ENCODE results near the gene FAM50A.

The FAM50A gene

DNA sequence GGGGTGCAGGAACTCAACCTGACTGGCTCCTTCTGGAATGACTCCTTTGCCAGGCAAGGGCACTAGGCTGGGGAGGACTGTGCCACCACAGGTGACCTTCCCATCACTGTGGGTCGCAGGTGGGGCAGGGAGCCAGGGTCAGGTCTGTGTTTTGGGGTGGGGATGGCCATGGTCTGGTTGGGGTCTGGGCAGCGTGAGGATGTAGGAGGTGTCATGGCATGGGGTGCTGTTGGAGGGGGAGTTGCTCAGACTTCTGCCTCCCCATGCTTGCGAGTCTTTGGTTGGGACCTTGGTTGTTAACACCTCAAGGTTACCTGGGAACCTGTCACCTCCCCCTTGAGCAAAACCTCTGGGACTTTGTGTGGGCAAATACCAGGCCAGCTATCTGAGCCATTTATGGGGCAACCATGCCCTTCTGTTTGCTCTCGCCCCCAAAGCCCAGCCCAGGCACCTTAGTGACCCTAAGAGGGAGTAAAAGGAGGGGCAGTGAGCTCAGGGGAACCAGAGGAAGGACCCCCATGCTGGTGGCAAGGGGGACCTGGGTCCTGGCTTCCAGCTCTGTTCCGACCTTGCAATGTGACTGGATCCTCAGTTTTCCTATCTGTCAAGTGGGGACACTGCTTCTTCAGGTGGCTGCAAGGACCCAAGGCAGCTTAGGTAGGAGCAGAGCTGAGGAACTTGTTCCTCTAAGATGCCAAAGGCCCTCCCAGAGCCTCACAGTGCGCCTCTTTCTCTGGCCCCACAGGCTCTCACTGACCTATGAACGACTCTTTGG lies 9.4 kb upstream of the FAM50A start:
- TF ChIP-seq, protein P1, sequence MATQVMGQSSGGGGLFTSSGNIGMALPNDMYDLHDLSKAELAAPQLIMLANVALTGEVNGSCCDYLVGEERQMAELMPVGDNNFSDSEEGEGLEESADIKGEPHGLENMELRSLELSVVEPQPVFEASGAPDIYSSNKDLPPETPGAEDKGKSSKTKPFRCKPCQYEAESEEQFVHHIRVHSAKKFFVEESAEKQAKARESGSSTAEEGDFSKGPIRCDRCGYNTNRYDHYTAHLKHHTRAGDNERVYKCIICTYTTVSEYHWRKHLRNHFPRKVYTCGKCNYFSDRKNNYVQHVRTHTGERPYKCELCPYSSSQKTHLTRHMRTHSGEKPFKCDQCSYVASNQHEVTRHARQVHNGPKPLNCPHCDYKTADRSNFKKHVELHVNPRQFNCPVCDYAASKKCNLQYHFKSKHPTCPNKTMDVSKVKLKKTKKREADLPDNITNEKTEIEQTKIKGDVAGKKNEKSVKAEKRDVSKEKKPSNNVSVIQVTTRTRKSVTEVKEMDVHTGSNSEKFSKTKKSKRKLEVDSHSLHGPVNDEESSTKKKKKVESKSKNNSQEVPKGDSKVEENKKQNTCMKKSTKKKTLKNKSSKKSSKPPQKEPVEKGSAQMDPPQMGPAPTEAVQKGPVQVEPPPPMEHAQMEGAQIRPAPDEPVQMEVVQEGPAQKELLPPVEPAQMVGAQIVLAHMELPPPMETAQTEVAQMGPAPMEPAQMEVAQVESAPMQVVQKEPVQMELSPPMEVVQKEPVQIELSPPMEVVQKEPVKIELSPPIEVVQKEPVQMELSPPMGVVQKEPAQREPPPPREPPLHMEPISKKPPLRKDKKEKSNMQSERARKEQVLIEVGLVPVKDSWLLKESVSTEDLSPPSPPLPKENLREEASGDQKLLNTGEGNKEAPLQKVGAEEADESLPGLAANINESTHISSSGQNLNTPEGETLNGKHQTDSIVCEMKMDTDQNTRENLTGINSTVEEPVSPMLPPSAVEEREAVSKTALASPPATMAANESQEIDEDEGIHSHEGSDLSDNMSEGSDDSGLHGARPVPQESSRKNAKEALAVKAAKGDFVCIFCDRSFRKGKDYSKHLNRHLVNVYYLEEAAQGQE (IDR thresholded peaks at IDR 0.05; ENCODE audit: insufficient read depth in 1 of 2, low read depth in 2 of 2, low read length in 2 of 2) = no peak
- TF ChIP-seq POLR2AphosphoS5 (IDR thresholded peaks at IDR 0.05; ENCODE audit: low read depth, low read length) (no peak), TAF1 (IDR thresholded peaks at IDR 0.05; ENCODE audit: borderline replicate concordance, insufficient read depth, low read length) (no peak), SIN3A (IDR thresholded peaks at IDR 0.05; ENCODE audit: borderline replicate concordance, insufficient read depth, low read length) (no peak), FOXP2 (optimal IDR thresholded peaks at IDR 0.05; ENCODE audit: borderline replicate concordance, extremely low read depth, extremely low read length, insufficient read depth) (no peak)

DNA sequence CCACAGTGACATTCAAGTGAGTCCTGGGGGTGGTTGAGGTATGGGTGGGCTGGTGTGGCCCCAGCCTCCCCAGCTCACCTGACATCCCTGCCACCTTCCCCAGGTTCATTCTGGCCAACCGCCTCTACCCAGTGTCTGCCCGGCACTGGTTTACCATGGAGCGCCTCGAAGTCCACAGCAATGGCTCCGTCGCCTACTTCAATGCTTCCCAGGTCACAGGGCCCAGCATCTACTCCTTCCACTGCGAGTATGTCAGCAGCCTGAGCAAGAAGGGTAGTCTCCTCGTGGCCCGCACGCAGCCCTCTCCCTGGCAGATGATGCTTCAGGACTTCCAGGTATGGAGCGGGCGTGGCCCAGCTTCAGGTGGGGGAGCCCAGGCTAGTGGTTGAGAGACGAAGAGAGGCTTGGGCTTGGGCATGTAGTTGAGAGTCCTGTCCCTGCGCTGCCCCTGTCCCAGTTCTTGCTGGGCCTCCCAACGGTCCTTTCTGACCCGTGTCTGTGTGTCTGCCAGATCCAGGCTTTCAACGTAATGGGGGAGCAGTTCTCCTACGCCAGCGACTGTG lies 8.7 kb upstream of the FAM50A start:
- no peak for TF ChIP-seq TAF1 (IDR thresholded peaks at IDR 0.05; ENCODE audit: borderline replicate concordance, insufficient read depth, low read length)
- no peak for TF ChIP-seq SIN3A (IDR thresholded peaks at IDR 0.05; ENCODE audit: borderline replicate concordance, insufficient read depth, low read length)
- TF ChIP-seq FOXP2 (optimal IDR thresholded peaks at IDR 0.05; ENCODE audit: borderline replicate concordance, extremely low read depth, extremely low read length, insufficient read depth) = no peak
- TF ChIP-seq, protein P1 (IDR thresholded peaks at IDR 0.05; ENCODE audit: insufficient read depth in 1 of 2, low read depth in 2 of 2, low read length in 2 of 2) = no peak
- TF ChIP-seq POLR2AphosphoS5 (IDR thresholded peaks at IDR 0.05; ENCODE audit: low read depth, low read length) = no peak

DNA sequence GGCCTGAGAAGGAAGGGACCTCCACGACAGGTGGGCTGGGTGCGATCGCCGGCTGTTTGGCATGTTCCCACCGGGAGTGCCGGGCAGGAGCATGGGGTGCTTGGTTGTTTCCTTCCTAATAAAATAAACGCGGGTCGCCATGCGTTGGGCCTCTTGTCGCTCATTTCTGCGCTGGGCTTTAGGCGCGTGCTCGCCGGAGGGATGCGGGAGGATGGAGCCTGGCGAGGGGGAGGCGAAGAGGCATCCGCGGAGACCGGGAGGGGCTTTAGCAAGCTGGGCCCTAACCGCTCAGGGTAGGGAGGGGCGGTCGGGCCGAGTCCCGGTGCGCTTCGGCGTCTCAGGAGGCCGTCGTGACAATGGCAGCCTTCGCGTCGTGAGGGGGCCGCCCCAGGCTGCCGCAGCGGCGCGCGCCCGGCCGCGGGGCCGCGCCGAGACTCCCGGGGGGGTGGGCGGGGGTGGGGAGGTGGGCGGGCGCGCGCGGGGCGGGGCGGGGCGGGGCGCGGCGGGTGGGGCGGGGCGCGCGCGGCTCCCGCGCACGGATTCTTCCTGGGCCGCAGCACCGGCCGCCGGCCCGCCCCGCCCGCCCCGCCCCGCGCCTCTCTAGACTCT lies 7.5 kb upstream of the FAM50A start:
- TF ChIP-seq TAF1 (IDR thresholded peaks at IDR 0.05; ENCODE audit: borderline replicate concordance, insufficient read depth, low read length) (no peak), POLR2AphosphoS5 (IDR thresholded peaks at IDR 0.05; ENCODE audit: low read depth, low read length) (0 out of 2 replicates have a peak, but pooled peaks have one; percentile 1)

DNA sequence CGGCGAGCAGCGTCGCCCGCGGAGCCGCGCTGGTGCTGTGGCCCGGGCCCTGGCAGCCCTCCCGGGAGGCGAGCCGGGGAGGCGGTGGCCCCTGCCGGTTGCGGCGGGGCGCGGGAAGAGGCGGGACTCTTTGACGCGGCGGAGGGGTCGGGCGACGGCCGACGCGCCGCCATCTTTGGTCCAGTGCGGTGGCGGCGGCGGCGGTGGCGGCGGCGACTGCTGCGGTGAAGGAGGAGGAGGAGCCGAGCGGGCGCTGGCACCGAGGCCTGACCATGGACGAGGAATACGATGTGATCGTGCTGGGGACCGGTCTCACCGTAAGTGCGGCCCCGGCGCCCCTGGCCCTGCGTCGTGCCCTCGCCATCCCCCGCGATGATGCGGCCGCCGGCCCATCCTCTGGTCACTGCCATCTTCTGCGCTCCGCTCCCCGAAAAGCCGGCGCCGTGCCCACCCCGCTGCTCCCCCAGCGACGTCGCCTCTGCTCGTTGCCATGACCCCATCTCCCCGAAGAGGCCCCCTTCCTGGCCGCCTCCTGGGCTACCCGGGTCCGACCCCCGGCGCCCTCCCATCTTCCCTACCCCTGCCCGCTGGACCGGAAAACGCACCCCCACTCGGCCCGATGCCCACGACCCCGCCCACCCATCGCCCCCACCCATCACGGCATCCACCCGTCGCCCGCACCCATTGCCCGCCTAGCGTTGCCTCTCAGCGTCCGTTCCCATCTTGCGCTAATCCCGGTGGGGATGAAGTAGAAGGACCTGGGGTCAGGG lies 6.8 kb upstream of the FAM50A start, which contains the start of gene GDI1:
GDI1 (plus strand) TSS at position 172 of the 770 bp plus-strand sequence; CDS start at position 273, 101 bp downstream.
- TF ChIP-seq, protein P1 (IDR thresholded peaks at IDR 0.05; ENCODE audit: insufficient read depth in 1 of 2, low read depth in 2 of 2, low read length in 2 of 2) = no peak
- TF ChIP-seq TAF1 (IDR thresholded peaks at IDR 0.05; ENCODE audit: borderline replicate concordance, insufficient read depth, low read length) = peak; percentile 61; the same call in 1 of the 2 replicates
- TF ChIP-seq FOXP2 (optimal IDR thresholded peaks at IDR 0.05; ENCODE audit: borderline replicate concordance, extremely low read depth, extremely low read length, insufficient read depth) = no peak
- no peak for TF ChIP-seq SIN3A (IDR thresholded peaks at IDR 0.05; ENCODE audit: borderline replicate concordance, insufficient read depth, low read length)
